ENCODE results near the gene DTHD1. TPM values are rescaled to one million over a fixed set of nuclear protein-coding genes. Genes with fewer than 3 reads are reported as not detected.

DTHD1 gene
- total RNA-seq, 1 experiment from 2014 or later: not detected

DNA sequence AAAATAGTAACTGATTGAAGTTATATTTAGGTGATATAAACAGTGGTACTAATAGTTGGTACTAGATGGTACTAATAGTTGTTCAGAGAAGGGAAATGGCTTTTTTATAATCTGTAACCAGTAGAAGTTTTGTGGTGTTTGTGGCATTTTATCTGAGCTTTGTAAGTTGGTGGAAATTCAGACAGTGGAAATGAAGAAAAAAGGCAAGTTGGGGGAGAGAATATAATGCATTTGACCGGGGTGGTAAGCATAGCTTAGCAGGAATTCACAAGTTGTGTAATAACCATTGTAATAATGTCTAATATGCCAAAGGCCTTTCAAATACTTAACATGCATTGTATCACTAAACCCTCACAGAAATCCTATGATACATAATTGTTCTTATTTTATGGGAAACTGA is 36.3 kb downstream of the DTHD1 start:
- TF ChIP-seq CTCF (IDR thresholded peaks at IDR 0.05; ENCODE audit: insufficient read depth in 1 of 2, low read depth in 1 of 2, low read length in 1 of 2, severe bottlenecking in 1 of 2, unreplicated experiment in 1 of 2): no peak
- no peaks in the 10 kb centered on the region for H3K4me1 Mint-ChIP-seq (ENCODE audit: low read depth, unreplicated experiment)
- H3K27me3 ChIP-seq (replicated peaks; ENCODE audit: control insufficient read depth, insufficient read depth, low read length): no peaks in the 10 kb centered on the region
- H3K4me1 ChIP-seq: no peaks in the 10 kb centered on the region
- ChIA-PET POLR2A (no interaction called here), CTCF (no interaction called here)
- intact Hi-C loops (cut with micrococcal nuclease; ENCODE audit: unreplicated experiment): no loop called here
- H3K36me3 Mint-ChIP-seq (ENCODE audit: insufficient read depth, unreplicated experiment): no peaks in the 10 kb centered on the region
- H3K4me3 ChIP-seq (ENCODE audit: low read depth, low read length): no peak overlapping the region
- no peak overlapping the region for H3K27ac Mint-ChIP-seq (ENCODE audit: unreplicated experiment)
- BruUV-seq (replicated peaks): no TSS peak
- H3K4me3 Mint-ChIP-seq (ENCODE audit: unreplicated experiment): no peak overlapping the region
- no peaks in the 10 kb centered on the region for H3K36me3 ChIP-seq (ENCODE audit: control insufficient read depth, insufficient read depth, low read length)
- no peak for DNase-seq
- H3K9me3 ChIP-seq: no peaks in the 10 kb centered on the region
- no peaks in the 10 kb centered on the region for H3K9me3 Mint-ChIP-seq (ENCODE audit: unreplicated experiment)
- H3K27me3 Mint-ChIP-seq (ENCODE audit: insufficient read depth, unreplicated experiment): peaks cover 5% of the 10 kb centered on the region

DNA sequence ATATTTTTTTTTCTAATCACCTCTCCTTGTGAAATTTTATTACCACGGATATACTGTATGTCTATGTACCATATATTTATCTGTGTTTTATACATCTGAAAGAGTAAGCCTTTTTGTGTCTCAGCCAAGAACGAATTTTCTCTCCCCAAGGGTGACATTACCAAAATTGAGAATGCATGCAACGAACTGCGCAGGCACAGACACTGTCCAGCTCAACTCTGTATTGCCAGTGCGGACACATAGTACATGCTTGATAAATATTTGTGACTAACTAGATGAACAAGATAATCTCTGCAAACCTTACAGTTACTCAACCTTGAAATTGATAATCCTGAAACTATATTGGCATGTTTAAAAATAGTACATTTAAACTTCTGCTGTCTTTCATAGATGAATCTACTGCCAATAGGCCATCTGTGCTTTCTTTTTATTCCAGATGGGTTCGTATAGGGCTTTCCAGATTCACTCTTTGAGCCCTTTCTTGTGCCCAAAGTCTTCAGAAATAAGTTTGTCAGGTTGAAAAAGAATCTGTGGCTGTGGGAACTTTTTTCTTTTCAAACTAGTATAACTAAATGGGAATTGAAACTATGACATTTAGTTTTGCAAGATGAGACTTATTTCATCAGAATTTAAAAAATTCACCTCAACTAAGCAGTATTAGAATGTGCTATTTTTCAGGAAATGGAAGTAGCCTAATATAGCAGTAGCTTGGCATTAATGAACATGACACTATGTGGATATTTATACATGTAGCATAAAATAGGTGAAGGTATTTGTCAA is 38.9 kb downstream of the DTHD1 start:
- peaks cover 5% of the 10 kb centered on the region for H3K27me3 Mint-ChIP-seq (ENCODE audit: insufficient read depth, unreplicated experiment)
- no peaks in the 10 kb centered on the region for H3K9me3 Mint-ChIP-seq (ENCODE audit: unreplicated experiment)
- CTCF ChIA-PET: no interaction called here
- no TSS peak for BruUV-seq (replicated peaks)
- no peaks in the 10 kb centered on the region for H3K4me1 Mint-ChIP-seq (ENCODE audit: low read depth, unreplicated experiment)
- no peak overlapping the region for H3K27ac Mint-ChIP-seq (ENCODE audit: unreplicated experiment)
- Histone ChIP-seq H3K4me1 (no peaks in the 10 kb centered on the region), H3K4me3 (ENCODE audit: low read depth, low read length) (no peak overlapping the region), H3K9me3 (no peaks in the 10 kb centered on the region), H3K36me3 (ENCODE audit: control insufficient read depth, insufficient read depth, low read length) (no peaks in the 10 kb centered on the region), H3K27me3 (replicated peaks; ENCODE audit: control insufficient read depth, insufficient read depth, low read length) (no peaks in the 10 kb centered on the region)
- POLR2A ChIA-PET: no interaction called here
- no peak for DNase-seq
- no peaks in the 10 kb centered on the region for H3K36me3 Mint-ChIP-seq (ENCODE audit: insufficient read depth, unreplicated experiment)
- no peak overlapping the region for H3K4me3 Mint-ChIP-seq (ENCODE audit: unreplicated experiment)
- no peak for TF ChIP-seq CTCF (IDR thresholded peaks at IDR 0.05; ENCODE audit: insufficient read depth in 1 of 2, low read depth in 1 of 2, low read length in 1 of 2, severe bottlenecking in 1 of 2, unreplicated experiment in 1 of 2)
- intact Hi-C loops (cut with micrococcal nuclease; ENCODE audit: unreplicated experiment): no loop called here

DNA sequence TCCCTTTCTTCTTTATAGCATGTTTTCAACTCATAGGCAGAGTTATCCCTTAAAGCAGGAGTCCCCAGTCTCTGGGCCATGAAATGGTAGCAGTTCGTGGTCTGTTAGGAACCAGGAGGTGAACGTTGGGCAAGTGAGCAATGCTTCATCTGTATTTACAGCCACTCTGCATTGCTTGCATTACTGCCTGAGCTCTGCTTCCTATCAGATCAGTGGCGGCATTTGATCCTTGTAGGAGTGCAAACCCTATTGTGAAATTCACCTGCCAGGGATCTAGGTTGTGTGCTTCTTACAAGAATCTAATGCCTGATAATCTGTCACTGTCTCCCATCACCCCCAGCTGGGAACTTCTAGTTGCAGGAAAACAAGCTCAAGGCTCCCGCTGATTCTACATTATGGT is 39.8 kb downstream of the DTHD1 start:
- intact Hi-C loops (cut with micrococcal nuclease; ENCODE audit: unreplicated experiment): no loop called here
- no peak for TF ChIP-seq CTCF (IDR thresholded peaks at IDR 0.05; ENCODE audit: insufficient read depth in 1 of 2, low read depth in 1 of 2, low read length in 1 of 2, severe bottlenecking in 1 of 2, unreplicated experiment in 1 of 2)
- no peaks in the 10 kb centered on the region for H3K4me1 ChIP-seq
- Mint-ChIP-seq H3K9me3 (ENCODE audit: unreplicated experiment) (no peaks in the 10 kb centered on the region), H3K27ac (ENCODE audit: unreplicated experiment) (no peak overlapping the region), H3K4me3 (ENCODE audit: unreplicated experiment) (no peak overlapping the region), H3K36me3 (ENCODE audit: insufficient read depth, unreplicated experiment) (no peaks in the 10 kb centered on the region), H3K4me1 (ENCODE audit: low read depth, unreplicated experiment) (no peaks in the 10 kb centered on the region), H3K27me3 (ENCODE audit: insufficient read depth, unreplicated experiment) (peaks cover 5% of the 10 kb centered on the region)
- no TSS peak for BruUV-seq (replicated peaks)
- no peaks in the 10 kb centered on the region for H3K9me3 ChIP-seq
- H3K36me3 ChIP-seq (ENCODE audit: control insufficient read depth, insufficient read depth, low read length): no peaks in the 10 kb centered on the region
- ChIA-PET POLR2A (no interaction called here), CTCF (no interaction called here)
- H3K27me3 ChIP-seq (replicated peaks; ENCODE audit: control insufficient read depth, insufficient read depth, low read length): no peaks in the 10 kb centered on the region
- H3K4me3 ChIP-seq (ENCODE audit: low read depth, low read length): no peak overlapping the region
- no peak for DNase-seq

Data from Caco-2 (cell line).